Renal cortex interstitium (tissue), 15 donors: ENCODE data around the gene MYOC. TPM values are rescaled to one million over a fixed set of nuclear protein-coding genes. Genes with fewer than 3 reads are reported as not detected.
"Not testable (repeated sequence)": the region's sequence is repeated elsewhere in the genome, so short reads cannot be mapped to it uniquely, and the experiment has no call there.

ENCODE experiments used
- DNase-seq, 11 donors: peaks; one replicate each; pipeline ENCODE4 v3.0.0-alpha.2; 2013; ENCODE audit warnings: low read depth in 9 of 11, low spot score in 4 of 11; ENCODE audit errors: extremely low read depth in 1 of 11
- long read RNA-seq, 16 experiments: transcript quantifications; one replicate each; lab custom pipeline, GENCODE V29; 2026
- polyA plus RNA-seq, 3 donors: library from polyadenylated mRNA; unstranded; fragments of 120-200 nt; gene quantifications; one replicate each; pipeline ENCODE4 v1.2.1, GENCODE V29; 2013; ENCODE audit not compliant: insufficient read length in 3 of 3

MYOC gene
- under 1 TPM; 0.16 to 0.35 (median 0.23) TPM for polyA plus RNA-seq
- long read RNA-seq, donor 1, result 0 reads
- long read RNA-seq, donor 2, result 0 reads
- long read RNA-seq, donor 3, result 0 reads
- long read RNA-seq, donor 4, result 0 reads
- long read RNA-seq, donor 5, result 0 reads
- long read RNA-seq, donor 6, result 0 reads
- long read RNA-seq, donor 7, result 0 reads
- long read RNA-seq, donor 8, result 0 reads
- long read RNA-seq, donor 9, result 0 reads
- long read RNA-seq, donor 10, partial matches to known transcripts, result 0 of 1 reads
- long read RNA-seq, donor 10, other reads (novel, unspliced or antisense), result 0 of 1 reads
- long read RNA-seq, donor 11, result 0 reads
- long read RNA-seq, donor 12, result 0 reads
- long read RNA-seq, donor 13, result 0 reads
- long read RNA-seq, donor 14, result 0 reads
- long read RNA-seq, donor 15, result 0 reads
- long read RNA-seq, donor 16, result 0 reads

GRCh38 chr1:171652234-171652822, at the start of gene MYOC:
Gene MYOC, minus strand, starts transcription at chr1:171652688. Its CDS starts 77 bp downstream, at chr1:171652611.
- no peak for DNase-seq

GRCh38 chr1:171699531-171699930, 47.0 kb upstream of the MYOC start:
- DNase-seq, result peak in 6 of 11 donors; percentile 9 to 43 (median 22)

- DNase-seq, result not testable (repeated sequence)
Observed at GRCh38 chr1:171695772-171696171, 43.3 kb upstream of the MYOC start.

- DNase-seq, result not testable (repeated sequence)
Observed at GRCh38 chr1:171693541-171693940, 41.1 kb upstream of the MYOC start.

GRCh38 chr1:171683870-171684269, 31.4 kb upstream of the MYOC start:
- DNase-seq, result no peak

- no peak for DNase-seq
Observed at GRCh38 chr1:171680339-171680738, 27.9 kb upstream of the MYOC start.

GRCh38 chr1:171676823-171677222, 24.3 kb upstream of the MYOC start:
- DNase-seq, result no peak

GRCh38 chr1:171674431-171675405, 22.2 kb upstream of the MYOC start:
- DNase-seq, result no peak

- DNase-seq, result no peak
Observed at GRCh38 chr1:171670739-171671138, 18.3 kb upstream of the MYOC start.

- no peak for DNase-seq
Observed at GRCh38 chr1:171668372-171668771, 15.9 kb upstream of the MYOC start.

GRCh38 chr1:171666114-171666769, 13.8 kb upstream of the MYOC start:
- no peak for DNase-seq

GRCh38 chr1:171664976-171665375, 12.5 kb upstream of the MYOC start:
- DNase-seq, result no peak

- no peak for DNase-seq
Observed at GRCh38 chr1:171663854-171664575, 11.5 kb upstream of the MYOC start.

GRCh38 chr1:171663036-171663853, 10.8 kb upstream of the MYOC start:
- no peak for DNase-seq

- no peak for DNase-seq
Observed at GRCh38 chr1:171661076-171661650, 8.7 kb upstream of the MYOC start.

GRCh38 chr1:171656206-171656605, 3.7 kb upstream of the MYOC start:
- not testable (repeated sequence) for DNase-seq

- DNase-seq, result no peak
Observed at GRCh38 chr1:171655746-171656116, 3.2 kb upstream of the MYOC start.
